ENCODE data around the gene EIF2S1.
"Not testable (repeated sequence)": the region's sequence is repeated elsewhere in the genome, so short reads cannot be mapped to it uniquely, and the experiment has no call there.

The EIF2S1 gene

GRCh38 chr14:67409461-67409860 lies 49.3 kb downstream of the EIF2S1 start:
- DNase-seq (ENCODE audit: insufficient read length, low spot score), result no peak
- peak; percentile 92 for FAIRE-seq

GRCh38 chr14:67410313-67410712 lies 50.2 kb downstream of the EIF2S1 start:
- DNase-seq (ENCODE audit: insufficient read length, low spot score), result no peak
- FAIRE-seq, result peak; percentile 96

- FAIRE-seq, result no peak
- no peak for DNase-seq (ENCODE audit: insufficient read length, low spot score)
Measured at GRCh38 chr14:67411370-67411769, 51.2 kb downstream of the EIF2S1 start.

- FAIRE-seq, result peak; percentile 98
- peak; percentile 78 for DNase-seq (ENCODE audit: insufficient read length, low spot score)
Measured at GRCh38 chr14:67411820-67412421, 51.8 kb downstream of the EIF2S1 start, which contains the start of gene PLEK2. Gene PLEK2 (minus strand): TSS chr14:67412165. CDS start chr14:67412059, 106 bp downstream.

- peak; percentile 99 for DNase-seq (ENCODE audit: insufficient read length, low spot score)
- FAIRE-seq, result peak; percentile 99
Measured at GRCh38 chr14:67413806-67414769, 54.0 kb downstream of the EIF2S1 start.

GRCh38 chr14:67415610-67416009 lies 55.5 kb downstream of the EIF2S1 start:
- not testable (repeated sequence) for FAIRE-seq; DNase-seq (ENCODE audit: insufficient read length, low spot score)

GRCh38 chr14:67416085-67416484 lies 56.0 kb downstream of the EIF2S1 start:
- FAIRE-seq (peak; percentile 13), DNase-seq (ENCODE audit: insufficient read length, low spot score) (no peak)

- DNase-seq (ENCODE audit: insufficient read length, low spot score) (no peak), FAIRE-seq (peak; percentile 69)
Measured at GRCh38 chr14:67416810-67417209, 56.7 kb downstream of the EIF2S1 start.

- DNase-seq (ENCODE audit: insufficient read length, low spot score) (no peak), FAIRE-seq (peak; percentile 4)
Measured at GRCh38 chr14:67417633-67418032, 57.5 kb downstream of the EIF2S1 start.

- FAIRE-seq (peak; percentile 81), DNase-seq (ENCODE audit: insufficient read length, low spot score) (peak; percentile 79)
Measured at GRCh38 chr14:67418401-67419191, 58.5 kb downstream of the EIF2S1 start.

GRCh38 chr14:67420102-67420739 lies 60.1 kb downstream of the EIF2S1 start:
- FAIRE-seq (peak; percentile 64), DNase-seq (ENCODE audit: insufficient read length, low spot score) (no peak)

GRCh38 chr14:67421356-67422224 lies 61.5 kb downstream of the EIF2S1 start:
- DNase-seq (ENCODE audit: insufficient read length, low spot score) (no peak), FAIRE-seq (no peak)

GRCh38 chr14:67423424-67423823 lies 63.3 kb downstream of the EIF2S1 start:
- peak; percentile 71 for FAIRE-seq

GRCh38 chr14:67424539-67424938 lies 64.4 kb downstream of the EIF2S1 start:
- no peak for FAIRE-seq

More at GRCh38 chr14:67423424-67423823, 63.3 kb downstream of the EIF2S1 start:
- DNase-seq (ENCODE audit: insufficient read length, low spot score), result no peak

GRCh38 chr14:67425608-67426007 lies 65.5 kb downstream of the EIF2S1 start:
- no peak for FAIRE-seq
- no peak for DNase-seq (ENCODE audit: insufficient read length, low spot score)

More at GRCh38 chr14:67424539-67424938, 64.4 kb downstream of the EIF2S1 start:
- DNase-seq (ENCODE audit: insufficient read length, low spot score), result no peak

- FAIRE-seq (peak; percentile 78), DNase-seq (ENCODE audit: insufficient read length, low spot score) (no peak)
Measured at GRCh38 chr14:67426161-67426560, 66.0 kb downstream of the EIF2S1 start.

- FAIRE-seq (peak; percentile 96), DNase-seq (ENCODE audit: insufficient read length, low spot score) (peak; percentile 100)
Measured at GRCh38 chr14:67426983-67427606, 67.0 kb downstream of the EIF2S1 start.

GRCh38 chr14:67428501-67429031 lies 68.4 kb downstream of the EIF2S1 start:
- DNase-seq (ENCODE audit: insufficient read length, low spot score), result no peak
- no peak for FAIRE-seq

All from HTR-8/SVneo (cell line).